ENCODE results near the gene TMEM126A.

TMEM126A gene

GRCh38 chr11:85698195-85698594 is 50.4 kb downstream of the TMEM126A start:
- no peak for DNase-seq

GRCh38 chr11:85699957-85700741 is 52.4 kb downstream of the TMEM126A start:
- no peak for DNase-seq

- DNase-seq, result no peak
These were observed 57.2 kb downstream of the TMEM126A start for GRCh38 chr11:85704967-85705366.

- peak; percentile 88 for DNase-seq
These were observed 58.0 kb downstream of the TMEM126A start for GRCh38 chr11:85705800-85706199.

Data from kidney glomerular epithelial cell (primary cell).